HUES64 (cell line): Measurements from ENCODE around the gene NUDT3.
"Not testable (repeated sequence)": the region's sequence is repeated elsewhere in the genome, so short reads cannot be mapped to it uniquely, and the experiment has no call there.

Experiments used
- H3K27ac ChIP-seq: 2 replicates; pipeline ENCODE4 v1.7.0; 2013; ENCODE audit warnings: low read depth, low read length, inconsistent platforms
- H3K27me3 ChIP-seq: 2 replicates; pipeline ENCODE4 v1.6.1; 2013; ENCODE audit warnings: mild to moderate bottlenecking, low read length; ENCODE audit not compliant: insufficient read depth
- H3K36me3 ChIP-seq: 2 replicates; pipeline ENCODE4 v1.6.1; 2013; ENCODE audit warnings: mild to moderate bottlenecking, low read length; ENCODE audit not compliant: insufficient read depth
- H3K4me1 ChIP-seq: 2 replicates; pipeline ENCODE4 v1.6.1; 2013; ENCODE audit warnings: mild to moderate bottlenecking, low read length, moderate library complexity; ENCODE audit not compliant: insufficient read depth
- H3K4me3 ChIP-seq: 2 replicates; pipeline ENCODE4 v1.5.1; 2013; ENCODE audit warnings: mild to moderate bottlenecking, low read length, moderate library complexity
- H3K9ac ChIP-seq: 2 replicates; pipeline ENCODE4 v1.6.1; 2013; ENCODE audit warnings: mild to moderate bottlenecking, low read depth, low read length
- H3K9me3 ChIP-seq: 2 replicates; pipeline ENCODE4 v1.6.1; 2013; ENCODE audit warnings: low read depth, low read length; ENCODE audit not compliant: insufficient read depth
- WGBS: fragments of 150-250, 120-280 bp; methylation state at CpG from one replicate; pipeline ENCODE4 v1.1.7; 2013; ENCODE audit warnings: missing lambda C conversion rate; 5-methylcytosine and 5-hydroxymethylcytosine counted together

Gene NUDT3

GRCh38 chr6:34327313-34328205 lies 64.9 kb downstream of the NUDT3 start:
- not testable (repeated sequence) for H3K4me3 ChIP-seq, H3K9ac ChIP-seq, H3K4me1 ChIP-seq, H3K36me3 ChIP-seq, H3K9me3 ChIP-seq, H3K27ac ChIP-seq, H3K27me3 ChIP-seq
- WGBS, result 92% methylated on average over 15 of the region's 16 CpGs

DNA sequence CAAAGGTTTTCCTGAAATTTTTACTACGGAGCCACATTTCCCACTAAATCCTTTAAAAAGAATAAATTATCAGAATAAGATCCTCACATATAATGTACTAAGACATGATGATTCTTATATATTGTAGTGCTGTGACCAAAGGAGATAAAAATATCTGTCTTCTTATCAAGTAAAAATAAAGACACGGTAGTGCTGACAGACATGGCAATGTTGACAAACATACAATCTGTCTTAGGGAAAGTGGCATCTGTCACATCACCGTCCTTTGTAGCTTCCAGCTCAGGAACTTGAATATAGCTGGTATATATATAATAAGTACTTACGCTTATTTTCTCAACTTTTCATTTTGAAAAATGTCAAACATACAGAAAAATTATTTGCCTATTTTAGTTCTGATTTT lies 66.8 kb downstream of the NUDT3 start:
- H3K9me3 ChIP-seq, result no peaks in the 10 kb centered on the region
- no peak overlapping the region for H3K27ac ChIP-seq
- whole genome bisulfite sequencing, result 100% methylated on average over 1 of the region's 4 CpGs
- no peak overlapping the region for H3K9ac ChIP-seq
- H3K4me1 ChIP-seq, result no peaks in the 10 kb centered on the region
- H3K36me3 ChIP-seq, result peaks cover 3% of the 10 kb centered on the region; the same call in 1 of the 2 replicates
- no peak overlapping the region for H3K4me3 ChIP-seq
- no peaks in the 10 kb centered on the region for H3K27me3 ChIP-seq

DNA sequence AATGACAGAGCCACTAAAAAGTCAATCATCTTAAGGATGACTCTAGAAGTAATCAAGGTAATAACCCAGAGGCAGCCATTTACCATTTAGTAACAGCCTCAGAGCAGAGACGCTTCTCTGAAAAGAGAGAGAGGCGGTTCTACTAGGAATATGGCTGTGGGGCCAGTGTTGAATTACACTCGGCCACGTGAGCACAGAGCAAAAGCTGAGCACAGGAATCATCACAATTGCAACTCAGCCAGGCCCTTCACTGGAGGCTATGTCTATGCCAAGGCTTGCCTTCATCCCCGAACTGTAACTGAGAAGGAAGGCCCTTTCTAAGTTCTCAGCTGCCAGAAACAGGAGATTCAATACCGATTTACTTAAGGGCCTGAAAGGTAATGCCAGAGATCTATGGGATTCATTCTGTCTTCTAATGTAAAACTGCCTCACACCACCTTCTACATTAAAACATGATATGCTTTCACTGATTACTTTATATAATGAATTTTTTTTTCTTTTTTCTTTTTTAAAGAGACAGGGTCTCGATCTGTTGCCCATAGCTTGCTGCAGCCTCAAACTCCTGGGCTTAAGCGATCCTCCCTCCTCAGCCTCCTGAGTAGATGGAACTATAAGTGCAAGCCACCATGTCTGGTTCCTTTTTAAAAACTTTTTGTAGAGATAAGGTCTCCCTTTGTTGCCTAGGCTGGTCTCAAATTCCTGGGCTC lies 67.6 kb downstream of the NUDT3 start:
- Histone ChIP-seq H3K9ac (no peak overlapping the region), H3K4me3 (no peak overlapping the region), H3K4me1 (no peaks in the 10 kb centered on the region), H3K9me3 (no peaks in the 10 kb centered on the region), H3K36me3 (no peaks in the 10 kb centered on the region), H3K27ac (no peak overlapping the region; the same call in 1 of the 2 replicates), H3K27me3 (no peaks in the 10 kb centered on the region)
- 80% methylated on average over 8 of the region's 8 CpGs for WGBS

GRCh38 chr6:34324221-34324620 lies 68.2 kb downstream of the NUDT3 start:
- not testable (repeated sequence) for H3K36me3 ChIP-seq, H3K4me1 ChIP-seq, H3K27ac ChIP-seq, H3K27me3 ChIP-seq, H3K4me3 ChIP-seq, H3K9ac ChIP-seq, H3K9me3 ChIP-seq
- 100% methylated on average over 2 of the region's 2 CpGs for WGBS

DNA sequence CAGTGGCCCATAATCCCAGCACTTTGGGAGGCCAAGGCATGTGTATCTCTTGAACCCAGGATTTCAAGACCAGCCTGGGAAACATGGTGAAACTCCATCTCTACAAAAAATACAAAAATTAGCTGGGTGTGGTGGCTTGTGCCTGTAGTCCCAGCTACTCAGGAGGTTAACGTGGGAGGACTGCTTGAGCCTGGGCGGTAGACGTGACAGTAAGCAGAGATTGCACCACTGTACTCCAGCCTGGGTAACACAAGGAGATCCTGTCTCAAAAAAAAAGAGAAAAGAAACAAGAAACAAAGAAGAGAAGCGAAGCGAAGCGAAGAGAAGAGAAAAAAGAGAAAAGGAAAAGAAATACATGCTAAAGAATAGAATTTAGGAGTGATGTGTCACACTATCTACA lies 69.2 kb downstream of the NUDT3 start:
- Histone ChIP-seq H3K4me3 (no peak overlapping the region), H3K9me3 (no peaks in the 10 kb centered on the region), H3K27me3 (no peaks in the 10 kb centered on the region), H3K9ac (no peak overlapping the region), H3K27ac (no peak overlapping the region), H3K36me3 (no peaks in the 10 kb centered on the region), H3K4me1 (peaks cover 1% of the 10 kb centered on the region)
- 95% methylated on average over 6 of the region's 6 CpGs for WGBS

DNA sequence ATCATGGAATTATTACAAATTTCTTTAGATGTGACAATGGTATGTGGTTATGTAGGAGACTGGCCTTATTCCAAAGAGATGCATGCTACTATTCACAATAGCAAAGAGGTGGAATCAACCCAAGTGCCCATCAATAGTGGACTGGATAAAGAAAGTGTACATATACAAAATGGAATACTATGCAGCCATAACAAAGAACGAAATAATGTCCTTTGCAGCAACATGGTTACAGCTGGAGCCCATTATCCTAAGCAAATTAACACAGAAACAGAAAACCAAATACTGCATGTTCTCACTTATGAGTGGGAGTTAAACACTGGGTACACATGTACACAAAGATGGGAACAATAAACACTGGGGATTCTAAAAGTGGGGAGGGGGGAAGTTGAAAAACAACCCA lies 69.7 kb downstream of the NUDT3 start:
- WGBS, result 83% methylated on average over 1 of the region's 1 CpG
- Histone ChIP-seq H3K9me3 (no peaks in the 10 kb centered on the region), H3K4me3 (no peak overlapping the region)

GRCh38 chr6:34321821-34322220 lies 70.6 kb downstream of the NUDT3 start:
- Histone ChIP-seq H3K9me3 (no peaks in the 10 kb centered on the region), H3K36me3 (no peaks in the 10 kb centered on the region), H3K27me3 (no peaks in the 10 kb centered on the region), H3K27ac (no peak overlapping the region), H3K4me1 (peaks cover 16% of the 10 kb centered on the region), H3K4me3 (no peak overlapping the region), H3K9ac (no peak overlapping the region)
- WGBS, result 96% methylated on average over 5 of the region's 5 CpGs

More for the DNA sequence above, 69.7 kb downstream of the NUDT3 start:
- no peaks in the 10 kb centered on the region for H3K27me3 ChIP-seq
- H3K4me1 ChIP-seq, result peaks cover 7% of the 10 kb centered on the region
- no peak overlapping the region for H3K27ac ChIP-seq
- H3K9ac ChIP-seq, result no peak overlapping the region
- no peaks in the 10 kb centered on the region for H3K36me3 ChIP-seq

DNA sequence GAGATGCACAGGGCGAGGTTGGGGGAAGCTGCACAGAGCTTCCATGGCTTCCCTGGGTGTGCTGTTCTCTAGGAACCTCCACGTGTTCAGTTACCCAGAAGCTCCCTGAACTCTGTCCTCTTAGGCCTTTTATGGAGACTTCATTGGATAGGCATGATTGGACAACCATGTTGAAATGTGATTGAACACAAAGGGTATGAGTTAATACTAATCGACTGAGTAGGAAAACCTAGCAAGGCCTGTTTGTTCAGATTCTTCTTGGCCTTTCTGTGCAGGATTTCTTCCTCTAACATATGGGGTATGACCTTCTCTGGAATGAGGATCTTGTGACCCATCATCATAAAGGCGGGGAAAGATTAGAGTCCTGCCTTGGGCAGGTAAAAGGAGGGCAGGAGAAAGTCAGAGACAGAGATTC lies 73.0 kb downstream of the NUDT3 start:
- no peaks in the 10 kb centered on the region for H3K27me3 ChIP-seq
- H3K27ac ChIP-seq, result no peak overlapping the region
- no peaks in the 10 kb centered on the region for H3K9me3 ChIP-seq
- peaks cover 22% of the 10 kb centered on the region for H3K4me1 ChIP-seq
- WGBS, result 92% methylated on average over 4 of the region's 4 CpGs
- H3K9ac ChIP-seq, result no peak overlapping the region
- H3K4me3 ChIP-seq, result no peak overlapping the region
- no peaks in the 10 kb centered on the region for H3K36me3 ChIP-seq

DNA sequence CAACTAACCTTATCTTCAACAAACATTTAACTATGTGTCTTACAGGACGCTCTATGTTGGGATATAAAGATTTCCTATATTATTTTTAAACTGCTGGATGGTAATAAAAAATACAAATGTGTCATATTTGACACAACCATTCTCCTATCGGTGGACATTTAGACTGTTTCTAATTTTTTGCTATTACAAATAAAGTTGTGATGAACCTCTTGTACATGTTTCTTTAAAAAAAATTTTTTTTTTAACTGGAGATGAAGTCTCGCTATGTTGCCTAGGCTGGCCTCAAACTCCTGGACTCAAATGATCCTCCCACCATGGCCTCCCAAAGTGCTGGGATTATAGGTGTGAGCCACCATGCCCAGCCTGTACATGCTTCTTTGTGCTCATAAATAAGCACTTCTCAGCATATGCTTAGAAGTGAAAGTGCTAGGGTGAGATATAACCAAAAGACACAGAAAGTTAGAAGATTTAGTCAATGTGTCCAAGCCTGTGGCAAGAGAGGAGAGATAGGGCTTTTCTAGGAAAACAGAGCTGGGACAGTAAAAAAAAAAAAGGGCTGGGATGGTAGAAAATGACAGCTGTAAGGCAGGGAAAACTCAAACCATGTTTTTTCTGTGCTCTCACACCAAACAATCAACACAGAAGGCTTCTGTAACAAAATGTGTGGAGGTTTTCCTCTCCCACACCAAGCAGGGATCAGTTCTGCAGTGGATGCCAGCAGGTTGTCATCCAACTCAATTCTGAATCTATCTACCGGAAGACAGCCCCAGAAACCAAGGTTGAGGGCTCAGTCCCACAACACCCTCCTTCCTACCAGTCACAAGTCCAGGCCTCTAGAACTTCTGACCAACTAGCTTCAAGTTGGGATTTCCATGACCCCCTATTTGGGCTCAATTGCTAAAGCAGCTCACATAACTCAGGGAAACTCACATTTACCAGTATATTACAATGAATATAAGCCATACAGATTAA lies 73.7 kb downstream of the NUDT3 start:
- Histone ChIP-seq H3K27ac (no peak overlapping the region), H3K4me3 (no peak overlapping the region), H3K9ac (no peak overlapping the region), H3K36me3 (no peaks in the 10 kb centered on the region), H3K9me3 (no peaks in the 10 kb centered on the region), H3K4me1 (peaks cover 22% of the 10 kb centered on the region), H3K27me3 (no peaks in the 10 kb centered on the region)
- WGBS, result 97% methylated on average over 2 of the region's 4 CpGs

DNA sequence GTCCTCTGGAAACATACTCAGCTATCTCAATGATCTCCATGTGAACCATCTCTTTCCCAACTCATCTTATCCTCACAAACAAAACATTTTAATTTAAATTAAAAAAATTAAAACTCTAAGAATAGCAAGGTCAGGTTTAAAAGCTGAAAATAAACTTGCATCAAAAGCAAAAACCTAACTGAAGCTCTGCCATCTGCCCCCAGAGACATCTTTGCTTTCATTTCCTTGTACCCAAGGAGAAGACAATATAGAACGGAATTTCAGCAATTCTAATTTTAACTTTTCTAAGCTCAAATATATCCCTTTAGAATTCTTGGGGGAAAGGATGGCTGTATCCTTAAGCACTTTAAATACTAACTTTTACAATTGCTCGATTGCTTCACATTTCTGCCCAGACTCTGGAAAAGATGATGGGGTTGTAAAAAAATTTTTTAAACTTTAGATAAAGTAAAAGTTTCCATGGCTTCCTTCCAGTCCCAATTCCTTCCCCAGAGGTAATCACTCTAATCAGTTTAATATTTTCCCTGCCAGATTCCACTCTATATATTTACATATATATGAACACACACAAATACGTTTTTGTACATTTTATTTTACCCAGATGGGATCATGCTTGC lies 74.5 kb downstream of the NUDT3 start:
- 87% methylated on average over 1 of the region's 3 CpGs for WGBS
- no peak overlapping the region for H3K27ac ChIP-seq
- no peak overlapping the region for H3K9ac ChIP-seq
- H3K4me3 ChIP-seq, result no peak overlapping the region
- no peaks in the 10 kb centered on the region for H3K27me3 ChIP-seq
- peaks cover 22% of the 10 kb centered on the region for H3K4me1 ChIP-seq
- H3K9me3 ChIP-seq, result no peaks in the 10 kb centered on the region
- no peaks in the 10 kb centered on the region for H3K36me3 ChIP-seq
